Eye (tissue), 1 donor: Measurements from ENCODE around the gene ADCY6.
"Not testable (repeated sequence)": the region's sequence is repeated elsewhere in the genome, so short reads cannot be mapped to it uniquely, and the experiment has no call there.

Experiments
- DNase-seq: peaks from one replicate; pipeline ENCODE4 v3.0.0-alpha.2; 2015

Gene ADCY6

DNA sequence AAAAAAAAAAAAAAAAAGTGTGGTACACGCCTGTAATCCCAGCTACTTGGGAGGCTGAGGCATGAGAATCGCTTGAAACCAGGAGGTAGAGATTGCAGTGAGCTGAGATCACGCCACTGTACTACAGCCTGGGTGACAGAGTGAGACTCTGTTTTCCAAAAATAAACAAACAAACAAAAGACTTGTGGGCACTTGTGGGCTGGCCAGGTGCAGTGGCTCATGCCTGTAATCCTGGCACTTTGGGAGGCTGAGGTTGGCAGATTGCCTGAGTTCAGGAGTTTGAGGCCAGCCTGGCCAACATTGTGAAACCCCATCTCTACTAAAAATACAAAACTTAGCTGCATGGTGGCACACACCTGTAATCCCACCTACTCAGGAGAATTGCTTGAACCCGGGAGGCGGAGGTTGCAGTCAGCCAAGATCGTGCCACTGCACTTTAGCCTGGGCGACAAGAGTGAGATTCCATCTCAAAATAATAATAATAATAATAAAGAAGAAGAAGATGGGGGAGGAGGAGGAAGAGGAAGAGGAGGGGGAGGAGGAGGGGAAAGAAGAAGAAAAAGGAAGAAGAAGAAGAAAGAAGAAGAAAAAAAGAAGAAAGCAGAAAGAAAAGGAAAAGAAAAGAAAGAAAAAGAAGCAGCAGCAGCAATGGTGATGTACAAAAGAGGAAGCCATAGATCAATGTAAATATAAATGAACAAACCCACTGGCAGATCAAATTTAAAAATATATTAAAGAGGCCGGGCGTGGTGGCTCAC, 44.5 kb downstream of the ADCY6 start:
- no peak for DNase-seq

DNA sequence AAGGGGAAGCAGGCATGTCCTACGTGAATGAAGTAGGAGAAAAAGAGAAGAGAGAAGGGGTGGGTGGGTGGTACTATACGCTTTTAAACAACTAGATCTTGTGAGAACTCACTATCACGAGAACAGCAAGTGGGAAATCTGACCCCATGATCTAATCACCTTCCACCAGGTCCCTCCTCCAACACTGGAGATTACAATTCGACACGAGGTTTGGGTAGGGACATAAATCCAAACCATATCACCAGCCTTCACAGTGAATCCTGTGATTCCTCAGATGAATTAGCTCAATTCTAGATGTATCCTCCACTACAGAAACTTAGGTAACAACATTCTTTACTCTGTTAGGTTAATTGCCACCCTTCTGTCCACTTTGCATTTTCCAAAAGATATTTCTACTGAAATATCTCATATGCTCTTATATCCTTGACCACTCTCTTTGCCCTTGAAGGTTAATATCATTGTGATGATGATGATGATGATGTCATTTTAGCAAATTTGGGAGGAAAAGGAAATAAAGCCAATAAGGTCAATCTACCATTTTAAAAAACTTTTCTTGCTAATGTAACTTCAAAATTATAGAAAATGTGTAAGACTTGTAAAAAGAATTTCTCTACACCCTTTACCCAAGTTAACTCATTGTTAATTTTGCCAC, 49.1 kb downstream of the ADCY6 start:
- DNase-seq = no peak

DNA sequence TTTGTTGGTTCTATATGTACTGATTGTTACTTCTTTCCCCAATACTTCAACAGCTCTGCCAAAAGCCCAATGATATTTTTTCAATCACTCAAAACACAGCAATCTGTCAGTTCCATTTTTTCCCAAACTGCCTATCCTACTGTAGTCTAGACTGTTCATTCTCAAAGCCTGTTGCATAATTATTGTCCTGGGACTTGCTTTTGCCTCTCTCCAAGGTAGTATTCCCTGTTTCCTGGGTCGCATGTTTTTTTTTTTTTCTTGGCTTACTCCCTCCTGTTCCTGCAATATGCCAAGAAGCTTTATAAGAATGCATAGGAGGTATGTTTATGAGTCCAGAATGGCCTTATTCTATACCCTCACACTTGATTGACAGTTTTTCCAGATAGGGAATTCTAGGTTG, 52.4 kb downstream of the ADCY6 start:
- no peak for DNase-seq

DNA sequence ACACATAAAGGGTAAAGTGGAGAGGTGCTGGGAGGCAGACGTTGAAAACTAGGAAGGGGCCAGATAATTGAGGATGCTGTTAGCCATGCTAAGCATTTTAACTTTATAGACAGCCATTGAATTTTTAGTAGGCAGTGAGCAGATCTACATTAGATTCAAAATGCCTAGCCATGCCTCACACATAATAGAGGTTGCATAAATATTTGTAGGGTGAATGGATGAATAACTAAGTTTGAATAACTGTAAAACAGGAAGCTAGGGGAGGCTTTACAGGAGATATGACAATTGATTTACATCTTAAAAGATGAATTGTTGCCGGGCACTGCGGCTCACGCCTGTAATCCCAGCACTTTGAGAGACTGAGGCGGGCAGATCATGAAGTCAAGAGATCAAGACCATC, 60.1 kb downstream of the ADCY6 start:
- DNase-seq = no peak

DNA sequence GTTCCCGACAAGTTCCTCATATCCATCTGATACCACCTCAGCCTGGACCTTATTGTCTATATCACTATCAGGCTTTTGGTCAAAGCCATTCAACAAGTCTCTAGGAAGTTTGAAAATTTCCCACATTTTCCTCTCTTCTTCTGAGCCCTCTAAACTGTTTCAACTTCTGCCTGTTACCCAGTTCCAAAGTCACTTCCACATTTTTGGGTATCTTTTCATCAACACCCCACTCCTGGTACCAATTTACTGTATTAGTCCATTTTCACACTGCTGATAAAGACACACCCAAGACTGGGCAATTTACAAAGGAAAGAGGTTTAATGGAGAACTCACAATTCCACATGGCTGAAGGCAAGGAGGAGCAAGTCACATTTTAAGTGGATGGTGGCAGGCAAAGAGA, 68.2 kb downstream of the ADCY6 start:
- DNase-seq = not testable (repeated sequence)

- DNase-seq = not testable (repeated sequence)
Measured at GRCh38 chr12:48720171-48720570, 68.7 kb downstream of the ADCY6 start.

GRCh38 chr12:48719002-48719401, 69.9 kb downstream of the ADCY6 start:
- DNase-seq = not testable (repeated sequence)

DNA sequence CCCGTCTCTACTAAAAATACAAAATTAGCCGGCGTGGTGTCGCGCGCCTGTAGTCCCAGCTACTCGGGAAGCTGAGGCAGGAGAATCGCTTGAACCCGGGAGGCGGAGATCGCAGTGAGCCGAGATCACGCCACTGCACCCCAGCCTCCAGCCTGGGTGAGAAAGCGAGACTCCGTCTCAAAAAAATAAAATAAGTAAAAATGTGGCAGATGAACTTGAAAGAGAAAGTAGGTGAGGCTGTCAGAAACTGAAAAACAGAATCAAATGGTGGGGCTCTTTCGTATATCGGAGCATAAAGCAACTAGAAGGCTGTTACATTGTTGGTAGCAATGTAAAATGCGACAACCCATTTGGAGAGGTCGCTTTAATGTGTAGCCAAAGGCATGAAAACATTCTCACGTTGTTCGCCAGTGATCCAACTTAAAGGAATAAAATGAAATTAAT, 71.6 kb downstream of the ADCY6 start:
- DNase-seq = peak; percentile 57

DNA sequence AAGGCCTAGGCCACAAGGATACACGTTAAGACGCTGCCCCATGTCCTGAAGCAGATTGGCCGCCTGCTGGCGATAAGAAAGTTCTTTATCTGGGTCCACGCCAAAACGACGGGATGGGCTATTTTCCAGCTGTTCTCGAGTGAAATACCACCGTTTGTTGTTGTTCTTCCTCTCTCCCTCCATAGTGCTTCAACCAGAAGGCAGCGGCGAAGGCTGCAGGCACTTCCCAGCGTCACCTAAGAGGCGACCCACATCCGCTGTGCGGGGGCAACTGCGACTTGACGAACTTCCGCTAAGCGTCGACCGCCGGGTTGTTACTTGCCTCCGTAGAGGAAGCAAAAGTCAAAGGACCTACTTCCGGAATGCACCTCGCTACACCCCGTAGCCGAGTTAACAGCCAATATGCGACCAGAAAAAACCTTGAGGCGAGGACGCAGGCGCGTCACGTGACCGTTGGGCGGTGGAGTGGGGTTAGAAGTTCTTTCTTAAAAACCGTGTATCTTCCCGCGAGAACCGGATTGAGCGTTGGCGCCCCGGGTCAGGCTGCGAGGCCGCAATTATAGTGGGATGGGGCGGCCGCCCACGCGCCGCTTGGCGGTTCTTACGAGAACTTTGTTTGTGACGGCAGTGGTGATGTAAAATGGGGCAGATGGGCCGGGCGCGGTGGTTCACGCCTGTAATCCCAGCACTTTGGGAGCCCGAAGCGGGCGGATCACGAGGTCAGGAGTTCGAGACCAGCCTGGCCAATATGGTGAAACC, 72.2 kb downstream of the ADCY6 start, which contains the start of gene CCNT1:
CCNT1 (minus strand) TSS at position 215 of the 759 bp plus-strand sequence; CDS start at position 183, 32 bp downstream.
- peak; percentile 99 for DNase-seq
